Measurements from ENCODE around the gene S1PR1.
"Not testable (repeated sequence)": the region's sequence is repeated elsewhere in the genome, so short reads cannot be mapped to it uniquely, and the experiment has no call there.

S1PR1 gene

GRCh38 chr1:101227837-101228236 lies 9.0 kb upstream of the S1PR1 start:
- Mint-ChIP-seq H3K4me3 (no peak overlapping the region), H3K27ac (ENCODE audit: low read depth) (peak overlapping the region; percentile 49), H3K36me3 (ENCODE audit: insufficient read depth) (peaks cover 4% of the 10 kb centered on the region), H3K9me3 (no peaks in the 10 kb centered on the region), H3K27me3 (no peaks in the 10 kb centered on the region), H3K4me1 (peaks cover 27% of the 10 kb centered on the region)
- DNase-seq (ENCODE audit: low spot score in 2 of 2) (no peak), ATAC-seq (replicated peaks; ENCODE audit: extremely low read depth, poor library complexity, severe bottlenecking) (no peak)

GRCh38 chr1:101228424-101229134 lies 8.2 kb upstream of the S1PR1 start:
- H3K27me3 Mint-ChIP-seq = no peaks in the 10 kb centered on the region
- ATAC-seq (replicated peaks; ENCODE audit: extremely low read depth, poor library complexity, severe bottlenecking) (peak; percentile 58), DNase-seq (ENCODE audit: low spot score in 2 of 2) (no peak)
- no peaks in the 10 kb centered on the region for H3K9me3 Mint-ChIP-seq
- H3K27ac Mint-ChIP-seq (ENCODE audit: low read depth) = no peak overlapping the region
- H3K4me1 Mint-ChIP-seq = peaks cover 35% of the 10 kb centered on the region
- H3K36me3 Mint-ChIP-seq (ENCODE audit: insufficient read depth) = peaks cover 3% of the 10 kb centered on the region
- no peak overlapping the region for H3K4me3 Mint-ChIP-seq

GRCh38 chr1:101232182-101232581 lies 4.6 kb upstream of the S1PR1 start:
- Mint-ChIP-seq H3K36me3 (ENCODE audit: insufficient read depth) (peaks cover 25% of the 10 kb centered on the region), H3K27ac (ENCODE audit: low read depth) (peak overlapping the region; percentile 35), H3K4me1 (peaks cover 64% of the 10 kb centered on the region)
- H3K27me3 Mint-ChIP-seq; DNase-seq (ENCODE audit: low spot score in 2 of 2); ATAC-seq (replicated peaks; ENCODE audit: extremely low read depth, poor library complexity, severe bottlenecking); H3K9me3 Mint-ChIP-seq; H3K4me3 Mint-ChIP-seq: not testable (repeated sequence)

- H3K36me3 Mint-ChIP-seq (ENCODE audit: insufficient read depth) = peaks cover 37% of the 10 kb centered on the region
- H3K4me1 Mint-ChIP-seq = peaks cover 69% of the 10 kb centered on the region
- DNase-seq (ENCODE audit: low spot score in 2 of 2) = no peak
- H3K4me3 Mint-ChIP-seq = peak overlapping the region; percentile 1
- H3K27ac Mint-ChIP-seq (ENCODE audit: low read depth) = peak overlapping the region; percentile 87
- ATAC-seq (replicated peaks; ENCODE audit: extremely low read depth, poor library complexity, severe bottlenecking) = no peak
- H3K27me3 Mint-ChIP-seq = no peaks in the 10 kb centered on the region
- no peaks in the 10 kb centered on the region for H3K9me3 Mint-ChIP-seq
Measured at GRCh38 chr1:101233495-101233894, 3.3 kb upstream of the S1PR1 start.

GRCh38 chr1:101235216-101235695 lies 1.6 kb upstream of the S1PR1 start:
- Mint-ChIP-seq H3K27ac (ENCODE audit: low read depth) (peak overlapping the region; percentile 97), H3K9me3 (no peaks in the 10 kb centered on the region), H3K4me3 (peak overlapping the region; percentile 99), H3K27me3 (no peaks in the 10 kb centered on the region), H3K4me1 (peaks cover 80% of the 10 kb centered on the region), H3K36me3 (ENCODE audit: insufficient read depth) (peaks cover 54% of the 10 kb centered on the region)
- ATAC-seq (replicated peaks; ENCODE audit: extremely low read depth, poor library complexity, severe bottlenecking) (peak; percentile 11), DNase-seq (ENCODE audit: low spot score in 2 of 2) (peak in 1 of 2 donors; percentile 17)

- H3K4me3 Mint-ChIP-seq = peak overlapping the region; percentile 99
- no peaks in the 10 kb centered on the region for H3K9me3 Mint-ChIP-seq
- DNase-seq (ENCODE audit: low spot score in 2 of 2) = peak; percentile 53 to 54
- peak; percentile 31 for ATAC-seq (replicated peaks; ENCODE audit: extremely low read depth, poor library complexity, severe bottlenecking)
- no peaks in the 10 kb centered on the region for H3K27me3 Mint-ChIP-seq
- H3K36me3 Mint-ChIP-seq (ENCODE audit: insufficient read depth) = peaks cover 61% of the 10 kb centered on the region
- peaks cover 80% of the 10 kb centered on the region for H3K4me1 Mint-ChIP-seq
- H3K27ac Mint-ChIP-seq (ENCODE audit: low read depth) = peak overlapping the region; percentile 97
Measured at GRCh38 chr1:101235696-101236515, 913 bp upstream of the S1PR1 start.

- peaks cover 70% of the 10 kb centered on the region for H3K36me3 Mint-ChIP-seq (ENCODE audit: insufficient read depth)
- no peaks in the 10 kb centered on the region for H3K27me3 Mint-ChIP-seq
- H3K4me3 Mint-ChIP-seq = peak overlapping the region; percentile 99
- H3K4me1 Mint-ChIP-seq = peaks cover 78% of the 10 kb centered on the region
- peak overlapping the region; percentile 97 for H3K27ac Mint-ChIP-seq (ENCODE audit: low read depth)
- no peaks in the 10 kb centered on the region for H3K9me3 Mint-ChIP-seq
- DNase-seq (ENCODE audit: low spot score in 2 of 2) (peak; percentile 17 to 20), ATAC-seq (replicated peaks; ENCODE audit: extremely low read depth, poor library complexity, severe bottlenecking) (no peak)
Measured at GRCh38 chr1:101237229-101237837, 514 bp downstream of the S1PR1 start.

- Mint-ChIP-seq H3K27ac (ENCODE audit: low read depth) (peak overlapping the region; percentile 97), H3K4me3 (peak overlapping the region; percentile 99), H3K9me3 (no peaks in the 10 kb centered on the region), H3K36me3 (ENCODE audit: insufficient read depth) (peaks cover 75% of the 10 kb centered on the region), H3K27me3 (no peaks in the 10 kb centered on the region), H3K4me1 (peaks cover 77% of the 10 kb centered on the region)
- DNase-seq (ENCODE audit: low spot score in 2 of 2) = peak; percentile 23 to 28
- no peak for ATAC-seq (replicated peaks; ENCODE audit: extremely low read depth, poor library complexity, severe bottlenecking)
Measured at GRCh38 chr1:101238031-101238628, 1.3 kb downstream of the S1PR1 start.

GRCh38 chr1:101238681-101239094 lies 1.9 kb downstream of the S1PR1 start:
- no peaks in the 10 kb centered on the region for H3K9me3 Mint-ChIP-seq
- peaks cover 75% of the 10 kb centered on the region for H3K4me1 Mint-ChIP-seq
- no peaks in the 10 kb centered on the region for H3K27me3 Mint-ChIP-seq
- ATAC-seq (replicated peaks; ENCODE audit: extremely low read depth, poor library complexity, severe bottlenecking) (peak; percentile 24), DNase-seq (ENCODE audit: low spot score in 2 of 2) (peak; percentile 81 to 85)
- peak overlapping the region; percentile 99 for H3K4me3 Mint-ChIP-seq
- H3K27ac Mint-ChIP-seq (ENCODE audit: low read depth) = peak overlapping the region; percentile 97
- peaks cover 80% of the 10 kb centered on the region for H3K36me3 Mint-ChIP-seq (ENCODE audit: insufficient read depth)

GRCh38 chr1:101239095-101240040 lies 2.5 kb downstream of the S1PR1 start:
- Mint-ChIP-seq H3K27ac (ENCODE audit: low read depth) (peak overlapping the region; percentile 97), H3K36me3 (ENCODE audit: insufficient read depth) (peaks cover 85% of the 10 kb centered on the region), H3K4me1 (peaks cover 75% of the 10 kb centered on the region), H3K9me3 (no peaks in the 10 kb centered on the region), H3K27me3 (no peaks in the 10 kb centered on the region), H3K4me3 (peak overlapping the region; percentile 99)
- ATAC-seq (replicated peaks; ENCODE audit: extremely low read depth, poor library complexity, severe bottlenecking) (peak; percentile 16), DNase-seq (ENCODE audit: low spot score in 2 of 2) (peak; percentile 49 to 54)

- H3K4me1 Mint-ChIP-seq = peaks cover 76% of the 10 kb centered on the region
- peaks cover 83% of the 10 kb centered on the region for H3K36me3 Mint-ChIP-seq (ENCODE audit: insufficient read depth)
- no peaks in the 10 kb centered on the region for H3K9me3 Mint-ChIP-seq
Measured at GRCh38 chr1:101240041-101240430, 3.2 kb downstream of the S1PR1 start.

More at GRCh38 chr1:101240041-101240430, 3.2 kb downstream of the S1PR1 start:
- peak overlapping the region; percentile 97 for H3K27ac Mint-ChIP-seq (ENCODE audit: low read depth)
- ATAC-seq (replicated peaks; ENCODE audit: extremely low read depth, poor library complexity, severe bottlenecking) (no peak), DNase-seq (ENCODE audit: low spot score in 2 of 2) (no peak)
- H3K4me3 Mint-ChIP-seq = peak overlapping the region; percentile 99
- H3K27me3 Mint-ChIP-seq = no peaks in the 10 kb centered on the region
